WI38 (cell line): ENCODE results near the gene KCNJ5.

Experiments used
- H3K4me3 ChIP-seq: 2 replicates; pipeline ENCODE4 v1.5.1; 2011; ENCODE audit warnings: low read depth, mild to moderate bottlenecking, control low read depth, low read length
- TF ChIP-seq, protein P1 (sequence below): IDR thresholded peaks from 2 replicates; pipeline ENCODE4 v1.5.1; 2012; ENCODE audit warnings: low read depth, mild to moderate bottlenecking, control low read depth, low read length

The KCNJ5 gene

DNA sequence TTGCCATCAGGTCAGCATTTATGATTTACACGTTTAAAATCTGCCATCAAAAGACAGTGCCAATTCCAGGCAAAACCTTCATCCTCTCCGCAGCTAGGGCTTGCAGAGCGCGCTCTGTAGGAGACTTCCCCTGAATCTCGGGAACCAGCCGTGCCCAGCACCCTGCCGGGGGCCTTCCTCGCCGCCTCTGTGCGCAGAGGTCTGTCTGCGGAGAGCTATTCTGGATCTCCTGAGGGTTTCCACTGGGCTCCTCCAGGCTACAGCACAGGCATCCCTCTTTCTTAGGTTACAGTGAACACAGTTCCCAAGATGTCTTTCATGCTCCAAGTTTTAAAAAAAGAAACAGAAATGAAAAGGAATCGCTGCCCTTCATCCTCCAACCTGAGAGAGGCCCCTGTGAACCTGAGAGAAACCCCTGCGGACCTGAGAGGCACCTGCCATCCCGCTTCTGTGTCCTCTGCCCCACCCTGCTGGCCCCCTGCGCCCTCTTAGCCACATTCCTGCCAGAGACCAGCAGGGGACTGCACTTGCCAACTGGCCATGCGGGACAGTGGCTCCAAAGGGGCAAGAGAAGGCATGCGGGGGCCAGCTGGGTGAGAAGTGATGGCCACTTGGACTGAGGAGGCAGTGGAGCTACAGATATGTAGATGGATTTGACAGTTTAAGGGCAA, 35.4 kb downstream of the KCNJ5 start:
- H3K4me3 ChIP-seq, result no peak overlapping the region
- TF ChIP-seq, protein P1, sequence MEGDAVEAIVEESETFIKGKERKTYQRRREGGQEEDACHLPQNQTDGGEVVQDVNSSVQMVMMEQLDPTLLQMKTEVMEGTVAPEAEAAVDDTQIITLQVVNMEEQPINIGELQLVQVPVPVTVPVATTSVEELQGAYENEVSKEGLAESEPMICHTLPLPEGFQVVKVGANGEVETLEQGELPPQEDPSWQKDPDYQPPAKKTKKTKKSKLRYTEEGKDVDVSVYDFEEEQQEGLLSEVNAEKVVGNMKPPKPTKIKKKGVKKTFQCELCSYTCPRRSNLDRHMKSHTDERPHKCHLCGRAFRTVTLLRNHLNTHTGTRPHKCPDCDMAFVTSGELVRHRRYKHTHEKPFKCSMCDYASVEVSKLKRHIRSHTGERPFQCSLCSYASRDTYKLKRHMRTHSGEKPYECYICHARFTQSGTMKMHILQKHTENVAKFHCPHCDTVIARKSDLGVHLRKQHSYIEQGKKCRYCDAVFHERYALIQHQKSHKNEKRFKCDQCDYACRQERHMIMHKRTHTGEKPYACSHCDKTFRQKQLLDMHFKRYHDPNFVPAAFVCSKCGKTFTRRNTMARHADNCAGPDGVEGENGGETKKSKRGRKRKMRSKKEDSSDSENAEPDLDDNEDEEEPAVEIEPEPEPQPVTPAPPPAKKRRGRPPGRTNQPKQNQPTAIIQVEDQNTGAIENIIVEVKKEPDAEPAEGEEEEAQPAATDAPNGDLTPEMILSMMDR, result no peak

DNA sequence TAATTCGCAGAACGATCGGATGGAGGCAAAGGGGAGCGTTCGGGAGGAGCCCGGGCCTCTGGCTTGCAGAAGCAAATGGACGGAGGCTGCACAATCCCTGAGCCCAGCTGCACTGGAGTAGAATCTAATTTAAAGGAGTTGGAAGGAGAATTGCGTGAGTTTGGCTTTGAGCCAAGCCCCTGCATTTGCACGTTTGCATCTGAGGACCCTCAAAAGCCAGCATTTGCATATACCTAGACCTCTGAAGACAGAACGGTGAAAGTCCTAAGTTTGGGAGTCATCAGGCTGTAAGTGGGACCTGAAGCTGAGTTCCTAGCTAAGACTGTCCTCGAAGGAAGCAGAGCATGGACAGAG, 35.9 kb downstream of the KCNJ5 start:
- TF ChIP-seq, protein P1, result no peak
- H3K4me3 ChIP-seq, result no peak overlapping the region

DNA sequence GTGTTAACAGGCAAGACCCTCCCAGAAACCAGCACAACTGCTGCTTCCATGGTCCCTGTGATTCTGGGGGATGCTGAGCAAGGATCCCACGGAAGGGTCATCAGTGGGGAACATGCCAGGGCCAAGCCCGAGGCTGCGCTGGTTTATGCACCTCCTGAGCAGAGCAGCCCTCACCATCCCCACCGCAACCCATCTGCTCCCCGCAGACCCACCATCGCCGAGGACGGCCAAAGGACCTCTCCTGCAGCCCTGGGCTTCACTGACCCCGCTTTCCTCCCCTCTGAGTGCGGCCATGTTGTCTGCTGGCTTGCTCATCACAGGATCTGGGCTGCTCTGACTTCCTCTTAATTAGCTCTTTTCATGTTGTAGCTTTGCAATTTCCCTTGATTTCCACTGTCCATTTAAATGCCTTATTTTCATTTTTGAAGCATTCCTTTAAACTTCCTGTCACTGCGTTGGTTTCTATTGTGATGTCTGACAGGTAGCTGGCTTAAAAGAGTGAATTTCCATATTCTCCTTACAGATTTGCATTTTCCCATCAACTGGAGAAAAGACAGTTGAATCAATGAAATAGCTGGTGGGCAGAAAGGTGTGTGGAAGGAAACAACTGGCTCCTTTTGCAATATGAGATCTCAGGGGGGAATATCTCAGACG, 36.7 kb downstream of the KCNJ5 start:
- TF ChIP-seq, protein P1, result no peak
- no peak overlapping the region for H3K4me3 ChIP-seq

DNA sequence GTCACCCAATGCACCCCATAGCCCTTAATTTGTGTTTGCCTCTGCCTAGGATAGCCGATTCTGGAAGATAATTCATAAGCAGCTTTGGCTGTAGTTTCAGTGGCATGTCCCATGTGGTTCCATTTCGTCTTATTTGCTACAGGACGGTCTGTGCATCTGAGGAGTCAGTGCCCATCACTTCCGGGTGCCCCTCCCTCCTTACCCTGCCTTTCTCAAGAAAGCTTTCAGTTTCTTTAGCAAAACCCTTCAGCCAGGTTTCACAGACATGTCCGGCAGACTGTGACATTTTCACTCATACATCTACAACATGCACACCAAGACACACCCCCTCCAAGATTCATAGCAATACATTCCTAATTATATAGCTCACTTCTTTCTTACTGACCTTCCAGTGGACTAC, 37.2 kb downstream of the KCNJ5 start:
- TF ChIP-seq, protein P1, result no peak
- no peak overlapping the region for H3K4me3 ChIP-seq

DNA sequence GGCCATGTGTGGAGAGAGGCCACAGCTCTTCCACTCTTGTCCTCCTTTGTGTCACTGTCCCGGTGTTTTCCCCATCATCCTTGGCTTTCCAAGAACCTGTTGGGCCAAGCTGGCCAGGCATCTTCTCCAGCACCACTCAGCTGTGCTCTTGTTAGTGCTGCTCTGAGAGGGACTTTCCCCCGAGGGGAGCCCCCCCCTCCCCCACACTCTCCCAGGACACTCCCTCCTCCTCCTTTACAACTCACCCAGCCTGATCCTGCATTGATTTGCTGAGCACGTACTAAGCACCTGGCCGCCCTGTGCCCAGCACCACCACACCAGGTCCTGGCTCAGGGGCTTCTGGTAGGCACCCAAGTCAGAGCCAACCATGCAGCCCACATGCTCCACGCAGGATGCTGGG, 38.3 kb downstream of the KCNJ5 start:
- TF ChIP-seq, protein P1, result no peak

DNA sequence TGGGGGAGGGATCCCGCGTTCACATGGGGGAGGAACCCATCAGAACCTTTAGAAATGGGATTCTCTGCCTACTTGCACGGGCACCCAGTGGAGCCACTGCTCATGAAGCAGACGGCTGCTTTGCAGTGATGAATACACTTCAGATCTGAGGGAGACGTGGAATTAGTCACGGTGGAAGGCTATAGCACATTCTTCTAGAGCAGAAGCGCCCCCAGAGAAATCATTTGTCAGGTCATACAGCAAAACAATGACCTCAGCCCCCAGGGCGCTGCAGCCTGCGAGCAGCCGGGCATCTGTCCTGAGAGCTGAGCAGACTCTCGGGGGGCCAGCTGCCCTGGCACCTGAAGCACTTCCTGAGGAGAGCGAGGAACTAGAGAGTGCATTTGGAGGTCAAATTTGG, 38.8 kb downstream of the KCNJ5 start:
- H3K4me3 ChIP-seq, result no peak overlapping the region
- TF ChIP-seq, protein P1, result no peak

More for the DNA sequence above, 38.3 kb downstream of the KCNJ5 start:
- H3K4me3 ChIP-seq, result no peak overlapping the region

DNA sequence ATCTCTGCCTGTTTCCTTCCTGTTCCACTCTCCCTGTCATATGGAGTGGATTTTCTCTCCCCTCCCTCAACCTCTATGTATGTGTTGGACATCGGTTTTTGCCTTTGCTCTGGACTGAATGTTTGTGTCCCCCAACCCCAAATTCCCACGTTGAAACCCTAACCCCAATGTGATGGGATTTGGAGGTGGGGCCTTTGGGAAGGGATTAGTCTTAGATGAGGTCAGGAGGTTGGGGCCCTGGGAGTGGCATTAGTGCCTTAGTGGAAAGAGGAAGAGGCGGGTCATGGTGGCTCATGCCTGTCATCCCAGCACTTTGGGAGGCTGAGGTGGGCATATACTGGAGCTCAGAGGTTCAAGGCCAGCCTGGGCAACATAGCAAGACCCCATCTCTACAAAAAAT, 39.9 kb downstream of the KCNJ5 start:
- TF ChIP-seq, protein P1, result no peak
- H3K4me3 ChIP-seq, result no peak overlapping the region
